PC-3 (cell line): ENCODE data around the gene PIP5K1C. TPM values are rescaled to one million over a fixed set of nuclear protein-coding genes. Genes with fewer than 3 reads are reported as not detected.

Experiments
- ATAC-seq: fragments of 200-7000 bp; cut with Tn5 transposase; 2 replicates; pipeline ENCODE4 v1.9.1; 2020; ENCODE audit warnings: mild to moderate bottlenecking, moderate library complexity
- BruUV-seq: library from RNA; stranded (reverse); fragments of 400-500 nt; replicated peaks from 2 replicates; lab custom pipeline; 2021; lab: Mats Ljungman, UMichigan
- CTCF ChIA-PET: fragments of 300-600 bp; sonication (Branson Sonifier 250); formaldehyde crosslinking; loops from one replicate; lab custom pipeline; 2022; ENCODE audit warnings: antibody characterized with exemption; lab: Charles Lee
- POLR2A ChIA-PET: fragments of 300-600 bp; sonication (Branson Sonifier 250); formaldehyde crosslinking; loops from one replicate; lab custom pipeline; 2022; ENCODE audit warnings: antibody characterized with exemption; ENCODE audit not compliant: unreplicated experiment; lab: Charles Lee
- DNase-seq: peaks from one replicate; pipeline ENCODE4 v3.0.0-alpha.2; 2015
- H2AFZ ChIP-seq: fragments of 300-600 bp; sonication (generic); 2 replicates; pipeline ENCODE4 v1.6.0; 2016; ENCODE audit warnings: antibody characterized with exemption, low read length
- H3F3A ChIP-seq: fragments of 300-600 bp; sonication (generic); one replicate; pipeline ENCODE4 v1.6.0; 2017; ENCODE audit warnings: antibody characterized with exemption, low read length, control low read depth, mild to moderate bottlenecking; ENCODE audit not compliant: unreplicated experiment
- H3K27ac ChIP-seq: fragments of 300-600 bp; sonication (generic); 2 replicates; pipeline ENCODE4 v1.5.1; 2016; ENCODE audit warnings: mild to moderate bottlenecking, low read length
- H3K27me3 ChIP-seq: fragments of 300-600 bp; sonication (generic); 2 replicates; pipeline ENCODE4 v1.6.1; 2016; ENCODE audit warnings: low read length, mixed read lengths
- H3K36me3 ChIP-seq: fragments of 300-600 bp; sonication (generic); 2 replicates; pipeline ENCODE4 v1.6.1; 2016; ENCODE audit warnings: low read depth, mixed run types, low read length, mixed read lengths
- H3K4me1 ChIP-seq: fragments of 300-600 bp; sonication (generic); 2 replicates; pipeline ENCODE4 v1.5.1; 2016; ENCODE audit warnings: low read length; ENCODE audit not compliant: insufficient read depth
- H3K4me2 ChIP-seq: fragments of 300-600 bp; sonication (generic); 2 replicates; pipeline ENCODE4 v1.6.0; 2016; ENCODE audit warnings: low read length
- H3K4me3 ChIP-seq: fragments of 300-600 bp; sonication (generic); 2 replicates; pipeline ENCODE4 v1.5.1; 2016; ENCODE audit warnings: mild to moderate bottlenecking, low read length, mixed read lengths
- H3K79me2 ChIP-seq: fragments of 300-600 bp; sonication (generic); 2 replicates; pipeline ENCODE4 v1.6.1; 2017; ENCODE audit warnings: low read length, mixed read lengths
- H3K9ac ChIP-seq: fragments of 300-600 bp; sonication (generic); 2 replicates; pipeline ENCODE4 v1.6.0; 2016; ENCODE audit warnings: mild to moderate bottlenecking, low read length
- H3K9me2 ChIP-seq: fragments of 300-600 bp; sonication (generic); replicated peaks from 2 replicates; pipeline ENCODE4 v1.6.1; 2016; ENCODE audit warnings: mixed run types, low read length, mixed read lengths
- H3K9me3 ChIP-seq: fragments of 300-600 bp; sonication (generic); 2 replicates; pipeline ENCODE4 v1.6.1; 2016; ENCODE audit warnings: low read length, mixed read lengths
- H4K20me1 ChIP-seq: fragments of 300-600 bp; sonication (generic); 2 replicates; pipeline ENCODE4 v1.6.1; 2016; ENCODE audit warnings: low read length, mixed read lengths
- CTCF ChIP-seq: fragments of 300-600 bp; sonication (generic); conservative IDR thresholded peaks from 2 replicates; pipeline ENCODE4 v1.5.1; 2017; ENCODE audit warnings: antibody characterized with exemption, low read depth, mild to moderate bottlenecking, low read length
- EZH2 ChIP-seq: fragments of 300-600 bp; sonication (generic); IDR thresholded peaks from one replicate; pipeline ENCODE4 v1.6.1; 2017; ENCODE audit warnings: antibody characterized with exemption, mild to moderate bottlenecking, low read length; ENCODE audit not compliant: unreplicated experiment
- EZH2phosphoT487 ChIP-seq: fragments of 300-600 bp; sonication (generic); IDR thresholded peaks from 2 replicates; pipeline ENCODE4 v1.6.1; 2018; ENCODE audit warnings: mild to moderate bottlenecking, antibody characterized with exemption, low read length, borderline replicate concordance
- intact Hi-C: fragments of 100-400 bp; cut with micrococcal nuclease; formaldehyde crosslinking; loops from 2 replicates; pipeline ENCODE4 v1.9.0; 2023
- total RNA-seq: library from RNA; depleted of rRNA; stranded (reverse); fragments of >200 nt; gene quantifications from 2 replicates; pipeline ENCODE4 v1.2.3, GENCODE V29; 2014

The PIP5K1C gene
- total RNA-seq, 1 experiment from 2014 or later = 16.1 TPM

GRCh38 chr19:3672575-3672948 lies 27.7 kb downstream of the PIP5K1C start:
- Histone ChIP-seq H3K27ac (no peak overlapping the region), H3K4me2 (no peak overlapping the region), H3K9ac (no peak overlapping the region), H3K4me3 (no peak overlapping the region), H3K9me3 (no peaks in the 10 kb centered on the region), H3F3A (no peaks in the 10 kb centered on the region), H3K4me1 (no peaks in the 10 kb centered on the region), H3K27me3 (no peaks in the 10 kb centered on the region), H3K79me2 (no peaks in the 10 kb centered on the region), H4K20me1 (no peaks in the 10 kb centered on the region), H3K36me3 (no peaks in the 10 kb centered on the region), H2AFZ (no peak overlapping the region), H3K9me2 (no peaks in the 10 kb centered on the region)
- intact Hi-C loops = no loop called here
- ChIA-PET CTCF (no interaction called here), POLR2A (no interaction called here)
- BruUV-seq = no TSS peak
- no peak for DNase-seq
- ATAC-seq = no peak
- TF ChIP-seq CTCF = no peak
- TF ChIP-seq EZH2 = no peak
- no peak for TF ChIP-seq EZH2phosphoT487

- intact Hi-C loops = no loop called here
- H2AFZ ChIP-seq = no peak overlapping the region
These were observed 28.3 kb downstream of the PIP5K1C start for GRCh38 chr19:3671680-3672574.

More at GRCh38 chr19:3671680-3672574, 28.3 kb downstream of the PIP5K1C start:
- BruUV-seq = no TSS peak
- H3K36me3 ChIP-seq = no peaks in the 10 kb centered on the region
- no peaks in the 10 kb centered on the region for H3F3A ChIP-seq
- H3K4me3 ChIP-seq = no peak overlapping the region
- H3K27ac ChIP-seq = no peak overlapping the region
- no peaks in the 10 kb centered on the region for H4K20me1 ChIP-seq
- no peaks in the 10 kb centered on the region for H3K79me2 ChIP-seq
- no peak overlapping the region for H3K4me2 ChIP-seq
- H3K27me3 ChIP-seq = no peaks in the 10 kb centered on the region
- H3K9me3 ChIP-seq = no peaks in the 10 kb centered on the region
- DNase-seq (no peak), ATAC-seq (no peak)
- TF ChIP-seq EZH2 (no peak), EZH2phosphoT487 (no peak), CTCF (no peak)
- no peaks in the 10 kb centered on the region for H3K4me1 ChIP-seq
- ChIA-PET CTCF (no interaction called here), POLR2A (no interaction called here)
- no peaks in the 10 kb centered on the region for H3K9me2 ChIP-seq
- no peak overlapping the region for H3K9ac ChIP-seq
